ENCODE results near the gene TMEM255B.

Gene TMEM255B

GRCh38 chr13:113771709-113772331 is 12.8 kb downstream of the TMEM255B start:
- Mint-ChIP-seq H3K4me1 (peaks cover 10% of the 10 kb centered on the region), H3K27ac (no peak overlapping the region), H3K27me3 (ENCODE audit: low read depth) (peaks cover 11% of the 10 kb centered on the region), H3K9me3 (peaks cover 10% of the 10 kb centered on the region), H3K36me3 (ENCODE audit: low read depth) (no peaks in the 10 kb centered on the region), H3K4me3 (no peak overlapping the region)
- TF ChIP-seq CTCF (IDR thresholded peaks at IDR 0.05; ENCODE audit: unreplicated experiment in 3 of 3): no peak

DNA sequence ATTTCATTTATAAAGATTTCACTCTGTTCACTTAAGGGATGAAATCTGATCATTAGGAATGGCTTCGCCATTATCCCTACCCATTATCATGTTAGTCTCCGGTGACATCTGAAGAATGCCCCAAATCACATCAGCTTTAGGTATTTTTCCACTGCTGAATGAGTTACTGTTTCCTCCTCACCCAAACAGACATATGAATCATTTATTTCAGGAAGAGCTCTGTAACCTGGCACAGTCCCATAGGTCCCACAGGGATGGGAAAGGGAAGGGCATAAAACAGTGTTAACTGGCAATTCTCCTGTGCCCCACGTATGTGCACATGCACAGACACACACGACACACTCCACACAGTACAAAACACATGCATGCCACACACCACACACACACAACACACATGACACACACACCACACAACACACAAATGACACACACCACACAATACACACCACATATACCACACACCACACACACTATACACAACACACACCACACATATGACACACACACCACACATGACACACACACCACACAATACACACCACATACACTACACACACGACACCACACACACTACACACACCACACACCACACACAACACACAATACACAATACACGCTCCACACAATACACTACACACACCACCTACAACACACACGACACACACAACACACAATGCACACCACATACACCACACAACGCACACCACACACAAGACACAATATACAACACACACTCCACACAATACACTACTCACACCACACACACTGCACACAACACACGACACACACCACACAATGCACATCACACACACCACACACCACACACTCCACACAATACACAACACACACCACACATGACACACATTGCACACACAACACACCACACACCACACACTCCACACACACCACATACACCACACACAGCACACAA is 15.4 kb downstream of the TMEM255B start:
- no peak for TF ChIP-seq CTCF (IDR thresholded peaks at IDR 0.05; ENCODE audit: unreplicated experiment in 3 of 3)

DNA sequence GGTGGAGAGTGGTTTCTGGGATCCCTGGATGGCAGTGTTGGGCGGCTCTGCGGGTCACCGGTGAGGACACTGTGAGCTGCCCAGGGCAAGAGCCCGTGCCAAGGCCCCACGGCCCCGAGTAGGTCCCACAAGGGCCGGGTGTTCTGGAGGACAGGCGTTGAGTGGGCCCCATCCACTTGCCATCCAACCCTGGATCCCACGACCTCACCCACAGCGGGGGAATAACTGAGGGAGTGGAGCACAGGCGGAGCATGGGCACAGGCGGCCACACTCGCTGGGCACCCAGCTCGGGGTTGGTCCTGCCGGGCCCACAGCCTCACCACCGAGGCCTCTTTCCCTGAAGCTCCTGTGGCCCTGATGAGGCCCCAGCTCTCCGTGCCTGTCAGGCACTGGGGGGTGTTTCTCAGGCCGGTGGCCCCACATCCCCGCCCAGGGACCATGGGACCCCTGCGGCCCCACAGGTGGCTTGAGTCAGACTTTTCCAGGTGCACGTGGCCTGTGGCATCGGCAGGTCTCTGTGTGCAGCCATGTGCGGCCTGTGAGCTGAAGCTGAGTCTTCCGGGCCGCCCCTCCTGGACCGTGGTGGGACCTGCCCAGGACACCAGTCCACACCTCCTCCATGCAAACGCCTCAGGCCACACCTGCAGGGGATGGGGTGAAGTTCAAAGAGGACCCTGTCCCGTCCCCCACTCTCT is 16.6 kb downstream of the TMEM255B start:
- Mint-ChIP-seq H3K4me3 (no peak overlapping the region), H3K4me1 (peaks cover 5% of the 10 kb centered on the region), H3K36me3 (ENCODE audit: low read depth) (no peaks in the 10 kb centered on the region), H3K27me3 (ENCODE audit: low read depth) (peaks cover 20% of the 10 kb centered on the region), H3K9me3 (peaks cover 15% of the 10 kb centered on the region), H3K27ac (no peak overlapping the region)
- no peak for TF ChIP-seq CTCF (IDR thresholded peaks at IDR 0.05; ENCODE audit: unreplicated experiment in 3 of 3)

More for the DNA sequence above, 15.4 kb downstream of the TMEM255B start:
- H3K9me3 Mint-ChIP-seq: peaks cover 15% of the 10 kb centered on the region
- H3K4me3 Mint-ChIP-seq: no peak overlapping the region
- H3K36me3 Mint-ChIP-seq (ENCODE audit: low read depth): no peaks in the 10 kb centered on the region
- peaks cover 14% of the 10 kb centered on the region for H3K4me1 Mint-ChIP-seq
- peaks cover 19% of the 10 kb centered on the region for H3K27me3 Mint-ChIP-seq (ENCODE audit: low read depth)
- H3K27ac Mint-ChIP-seq: no peak overlapping the region

GRCh38 chr13:113776231-113777125 is 17.5 kb downstream of the TMEM255B start:
- Mint-ChIP-seq H3K4me3 (no peak overlapping the region), H3K27me3 (ENCODE audit: low read depth) (peaks cover 23% of the 10 kb centered on the region), H3K9me3 (peaks cover 15% of the 10 kb centered on the region), H3K27ac (no peak overlapping the region), H3K4me1 (peaks cover 5% of the 10 kb centered on the region), H3K36me3 (ENCODE audit: low read depth) (no peaks in the 10 kb centered on the region)
- TF ChIP-seq CTCF (IDR thresholded peaks at IDR 0.05; ENCODE audit: unreplicated experiment in 3 of 3): no peak

All from nephron (organoid).